IMR-90 (cell line): ENCODE data around the gene OTUB2. TPM values are rescaled to one million over a fixed set of nuclear protein-coding genes. Genes with fewer than 3 reads are reported as not detected.

Experiments used
- ATAC-seq: fragments of 200-7000 bp; cut with Tn5 transposase; 2 replicates; pipeline ENCODE4 v1.9.1; 2020; ENCODE audit warnings: low read depth, mild to moderate bottlenecking, moderate library complexity
- BruUV-seq: library from RNA; stranded (reverse); fragments of 400-500 nt; replicated peaks from 2 replicates; lab custom pipeline; 2021; lab: Mats Ljungman, UMichigan
- CTCF ChIA-PET: fragments of 300-600 bp; formaldehyde crosslinking; extraction: SDS; loops from one replicate; lab custom pipeline; 2021; ENCODE audit warnings: antibody characterized with exemption; lab: Yijun Ruan, JAX
- POLR2A ChIA-PET: fragments of 300-600 bp; sonication (Branson Sonifier 250); formaldehyde crosslinking; loops from one replicate; lab custom pipeline; 2022; ENCODE audit warnings: antibody characterized with exemption; ENCODE audit not compliant: unreplicated experiment; lab: Charles Lee
- DNase-seq: peaks from one replicate; pipeline ENCODE4 v3.0.0; 2013
- H2AFZ ChIP-seq: replicated peaks from 2 replicates; pipeline ENCODE3; 2013; ENCODE audit warnings: low read length, mild to moderate bottlenecking; ENCODE audit not compliant: poor library complexity
- H2AK5ac ChIP-seq: 2 replicates; pipeline ENCODE4 v1.6.1; 2013; ENCODE audit warnings: low read depth, low read length, inconsistent platforms
- H2AK9ac ChIP-seq: replicated peaks from 2 replicates; pipeline ENCODE3; 2013; ENCODE audit warnings: mild to moderate bottlenecking, low read depth, low read length, moderate library complexity; ENCODE audit not compliant: poor library complexity
- H2BK120ac ChIP-seq: 2 replicates; pipeline ENCODE4 v1.6.1; 2013; ENCODE audit warnings: low read depth, low read length, inconsistent platforms
- H2BK15ac ChIP-seq: 3 replicates; pipeline ENCODE4 v1.6.1; 2013; ENCODE audit warnings: low read depth, low read length, inconsistent platforms
- H2BK20ac ChIP-seq: 2 replicates; pipeline ENCODE4 v1.6.1; 2013; ENCODE audit warnings: low read depth, mild to moderate bottlenecking, inconsistent platforms, low read length, moderate library complexity
- H2BK5ac ChIP-seq: 2 replicates; pipeline ENCODE4 v1.6.1; 2013; ENCODE audit warnings: mild to moderate bottlenecking, low read depth, low read length, inconsistent platforms; ENCODE audit not compliant: poor library complexity, severe bottlenecking
- H3K14ac ChIP-seq: replicated peaks from 2 replicates; pipeline ENCODE4 v1.6.1; 2013; ENCODE audit warnings: low read depth, low read length, inconsistent platforms
- H3K18ac ChIP-seq: 2 replicates; pipeline ENCODE4 v1.6.1; 2013; ENCODE audit warnings: low read depth, low read length, control low read depth
- H3K23ac ChIP-seq: 2 replicates; pipeline ENCODE4 v1.6.1; 2013; ENCODE audit warnings: low read depth, low read length, inconsistent platforms
- H3K27ac ChIP-seq: 2 replicates; pipeline ENCODE4 v1.5.1; 2013; ENCODE audit warnings: mild to moderate bottlenecking, control low read depth, low read length; ENCODE audit not compliant: insufficient read depth
- H3K27me3 ChIP-seq: 2 replicates; pipeline ENCODE4 v1.6.1; 2013; ENCODE audit warnings: low read length; ENCODE audit not compliant: control insufficient read depth, insufficient read depth
- H3K36me3 ChIP-seq: 2 replicates; pipeline ENCODE4 v1.6.1; 2013; ENCODE audit warnings: low read length, mixed read lengths; ENCODE audit not compliant: control insufficient read depth, insufficient read depth
- H3K4ac ChIP-seq: 2 replicates; pipeline ENCODE4 v1.6.1; 2013; ENCODE audit warnings: low read depth, low read length, inconsistent platforms
- H3K4me1 ChIP-seq: 2 replicates; pipeline ENCODE4 v1.6.1; 2013; ENCODE audit warnings: low read length, mixed read lengths; ENCODE audit not compliant: control insufficient read depth, insufficient read depth
- H3K4me2 ChIP-seq: 2 replicates; pipeline ENCODE4 v1.6.1; 2013; ENCODE audit warnings: low read depth, mild to moderate bottlenecking, control low read depth, low read length, moderate library complexity
- H3K4me3 ChIP-seq: 2 replicates; pipeline ENCODE4 v1.5.1; 2013; ENCODE audit warnings: low read depth, mild to moderate bottlenecking, control low read depth, low read length, moderate library complexity; ENCODE audit not compliant: insufficient read depth
- H3K56ac ChIP-seq: 2 replicates; pipeline ENCODE4 v1.6.1; 2013; ENCODE audit warnings: low read length, inconsistent platforms; ENCODE audit not compliant: insufficient read depth; ENCODE audit errors: extremely low read depth
- H3K79me1 ChIP-seq, 2 experiments: 2 replicates each; pipeline ENCODE4 v1.6.1; 2013; ENCODE audit warnings: low read length in 2 of 2, inconsistent platforms in 1 of 2, low read depth in 1 of 2
- H3K9ac ChIP-seq: 2 replicates; pipeline ENCODE4 v1.6.1; 2013; ENCODE audit warnings: low read depth, low read length, control low read depth
- H3K9me1 ChIP-seq: 2 replicates; pipeline ENCODE4 v1.6.1; 2013; ENCODE audit warnings: low read length, inconsistent platforms; ENCODE audit not compliant: insufficient read depth
- H3K9me3 ChIP-seq: 2 replicates; pipeline ENCODE4 v1.6.1; 2013; ENCODE audit warnings: low read length; ENCODE audit not compliant: control insufficient read depth, insufficient read depth
- H4K20me1 ChIP-seq: 2 replicates; pipeline ENCODE4 v1.6.1; 2013; ENCODE audit warnings: low read length, inconsistent platforms; ENCODE audit not compliant: insufficient read depth
- H4K5ac ChIP-seq: 2 replicates; pipeline ENCODE4 v1.6.1; 2013; ENCODE audit warnings: mild to moderate bottlenecking, low read depth, low read length, control low read depth
- H4K8ac ChIP-seq, 2 experiments: 2 replicates each; pipeline ENCODE4 v1.6.1; 2013; ENCODE audit warnings: low read depth in 2 of 2, low read length in 2 of 2, control low read depth in 1 of 2, inconsistent platforms in 1 of 2
- H4K91ac ChIP-seq: 2 replicates; pipeline ENCODE4 v1.6.1; 2013; ENCODE audit warnings: low read depth, low read length, inconsistent platforms; ENCODE audit not compliant: insufficient read depth
- CEBPB ChIP-seq: IDR thresholded peaks from 2 replicates; pipeline ENCODE4 v1.6.1; 2012; ENCODE audit warnings: low read depth, low read length, improper control_type of control experiment
- CHD1 ChIP-seq: IDR thresholded peaks from 2 replicates; pipeline ENCODE4 v1.6.1; 2012; ENCODE audit warnings: low read depth, low read length, improper control_type of control experiment
- FOS ChIP-seq: fragments of 150-350 bp; IDR thresholded peaks from 2 replicates; pipeline ENCODE4 v1.6.1; 2016; ENCODE audit warnings: low read depth, low read length
- RAD21 ChIP-seq: IDR thresholded peaks from 2 replicates; pipeline ENCODE4 v1.6.1; 2012; ENCODE audit warnings: low read length, improper control_type of control experiment
- RCOR1 ChIP-seq: IDR thresholded peaks from 2 replicates; pipeline ENCODE4 v1.6.1; 2012; ENCODE audit warnings: mild to moderate bottlenecking, low read length, improper control_type of control experiment; ENCODE audit not compliant: insufficient replicate concordance
- WGBS, 2 experiments: methylation state at CpG; one replicate each; pipeline versions ENCODE4 v1.1.5 to v1.1.7; 2013; ENCODE audit warnings: missing lambda C conversion rate in 2 of 2; ENCODE audit not compliant: insufficient read length in 1 of 2; ENCODE audit errors: extremely low coverage in 2 of 2; 5-methylcytosine and 5-hydroxymethylcytosine counted together
- dilution Hi-C: fragments of 300-500 bp; cut with HindIII; formaldehyde crosslinking; loops from one replicate; pipeline ENCODE4 v1.14.3; 2018; ENCODE audit warnings: low sequenced_read_pairs; ENCODE audit not compliant: unreplicated experiment
- in situ Hi-C: fragments of 300-500 bp; cut with MboI; formaldehyde crosslinking; loops from 3 replicates; pipeline ENCODE4 v1.14.3; 2019; ENCODE audit warnings: low sequenced_read_pairs, inconsistent platforms, mixed read lengths
- intact Hi-C: fragments of 100-400 bp; cut with micrococcal nuclease; formaldehyde crosslinking; loops from 2 replicates; pipeline ENCODE4 v1.10.0; 2022
- polyA plus RNA-seq, 3 experiments: library from polyadenylated mRNA; depleted of rRNA; stranded (reverse); fragments of >200 nt; gene quantifications; 2 replicates each; pipeline ENCODE4 v1.2.3, GENCODE V29; 2012; ENCODE audit warnings: low replicate concordance in 1 of 3
- total RNA-seq: library from RNA; depleted of rRNA; stranded (reverse); fragments of >200 nt; gene quantifications from 2 replicates; pipeline ENCODE4 v1.2.3, GENCODE V29; 2012
- TF ChIP-seq, protein P1 (sequence below): fragments of 150-350 bp; IDR thresholded peaks from 2 replicates; pipeline ENCODE4 v1.6.1; 2016; ENCODE audit warnings: low read depth, mild to moderate bottlenecking, low read length, moderate library complexity, borderline replicate concordance

Gene OTUB2
- total and polyA plus RNA-seq, 2 of the 4 experiments (the other 2 are of a cell fraction) = 1.1 to 2.5 TPM

DNA sequence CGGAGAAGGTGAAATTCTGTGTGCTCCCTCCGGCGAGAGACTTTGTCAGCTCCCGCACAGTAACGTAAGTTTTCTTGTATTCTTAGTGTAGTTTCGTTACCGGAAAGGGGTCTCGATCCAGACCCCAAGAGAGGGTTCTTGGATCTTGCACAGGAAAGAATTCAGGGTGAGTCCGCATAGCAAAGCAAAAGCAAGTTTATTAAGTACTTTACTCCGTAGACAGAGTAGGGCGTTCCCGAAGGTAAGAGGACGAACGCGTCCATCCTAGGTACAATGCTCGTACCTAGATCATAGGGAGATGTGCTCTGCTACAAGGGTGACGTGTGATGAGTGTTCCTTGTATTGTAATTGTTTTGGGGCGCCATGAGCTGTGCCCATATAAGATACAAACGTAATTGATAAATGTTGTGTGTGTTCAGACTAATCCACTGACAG, 55.3 kb downstream of the OTUB2 start:
- Histone ChIP-seq H2AFZ (peak overlapping the region; percentile 91), H3K4me1 (peaks cover 6% of the 10 kb centered on the region), H3K18ac (peak overlapping the region; percentile 43; the same call in 1 of the 2 replicates), H3K9ac (peak overlapping the region; percentile 97), H3K9me1 (peaks cover 6% of the 10 kb centered on the region), H3K4me3 (peak overlapping the region; percentile 84), H3K56ac (peak overlapping the region; percentile 87), H3K4me2 (peak overlapping the region; percentile 97), H3K9me3 (no peaks in the 10 kb centered on the region), H2BK15ac (peak overlapping the region; percentile 58; the same call in 1 of the 3 replicates), H2BK5ac (peak overlapping the region; percentile 15), H3K14ac (peak overlapping the region; percentile 84), H3K36me3 (peaks cover 15% of the 10 kb centered on the region), H2AK5ac (peak overlapping the region; percentile 54; the same call in 1 of the 2 replicates), H3K79me1 (peaks cover 22 to 52% of the 10 kb centered on the region in 2 experiments; a peak in 3 of 4 replicates), H3K27me3 (no peaks in the 10 kb centered on the region), H3K4ac (peak overlapping the region; percentile 47), H4K91ac (peak overlapping the region; percentile 47; the same call in 1 of the 2 replicates), H4K5ac (peak overlapping the region; percentile 65; the same call in 1 of the 2 replicates), H4K20me1 (peaks cover 32% of the 10 kb centered on the region), H3K23ac (peak overlapping the region; percentile 97), H2BK20ac (no peak overlapping the region), H2AK9ac (peak overlapping the region; percentile 86), H4K8ac (peak overlapping the region; percentile 70 to 95), H2BK120ac (peak overlapping the region; percentile 50; the same call in 1 of the 2 replicates), H3K27ac (peak overlapping the region; percentile 51)
- dilution Hi-C loops = no loop called here
- ChIA-PET CTCF (interaction anchor here (0.9 to 1.8 kb wide), 3 partner anchors 45 to 55 kb away, joined by 3 to 10 read pairs (median 3); no protein-coding TSS in a partner anchor), POLR2A (interaction anchor here (0.6 to 1.2 kb wide), 2 partner anchors 19 to 55 kb away, joined by 3 read pairs; partner anchors contain the start of gene OTUB2)
- TF ChIP-seq, protein P1, sequence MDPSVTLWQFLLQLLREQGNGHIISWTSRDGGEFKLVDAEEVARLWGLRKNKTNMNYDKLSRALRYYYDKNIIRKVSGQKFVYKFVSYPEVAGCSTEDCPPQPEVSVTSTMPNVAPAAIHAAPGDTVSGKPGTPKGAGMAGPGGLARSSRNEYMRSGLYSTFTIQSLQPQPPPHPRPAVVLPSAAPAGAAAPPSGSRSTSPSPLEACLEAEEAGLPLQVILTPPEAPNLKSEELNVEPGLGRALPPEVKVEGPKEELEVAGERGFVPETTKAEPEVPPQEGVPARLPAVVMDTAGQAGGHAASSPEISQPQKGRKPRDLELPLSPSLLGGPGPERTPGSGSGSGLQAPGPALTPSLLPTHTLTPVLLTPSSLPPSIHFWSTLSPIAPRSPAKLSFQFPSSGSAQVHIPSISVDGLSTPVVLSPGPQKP = no peak
- TF ChIP-seq FOS = no peak
- no peak for TF ChIP-seq CEBPB
- TF ChIP-seq RCOR1 = no peak
- no peak for TF ChIP-seq RAD21
- TF ChIP-seq CHD1 = no peak
- ATAC-seq (peak; percentile 36), DNase-seq (no peak)
- in situ Hi-C loops = no loop called here
- no CpG with 5 or more reads among the region's 19 CpGs for whole genome bisulfite sequencing, 2 experiments
- BruUV-seq = no TSS peak
- intact Hi-C loops = loop anchor here (2.0 to 5.0 kb wide), 2 partner anchors 47 to 749 kb away; partner anchors contain the start of genes BTBD7 and IFI27L2
